HG02623 (cell line): ENCODE measurements around the gene SHC3.

Experiments used
- ATAC-seq: cut with Tn5 transposase; IDR thresholded peaks from one replicate; pipeline ENCODE4 v1.9.1; 2021; ENCODE audit warnings: moderate library complexity; ENCODE audit not compliant: unreplicated experiment

The SHC3 gene

DNA sequence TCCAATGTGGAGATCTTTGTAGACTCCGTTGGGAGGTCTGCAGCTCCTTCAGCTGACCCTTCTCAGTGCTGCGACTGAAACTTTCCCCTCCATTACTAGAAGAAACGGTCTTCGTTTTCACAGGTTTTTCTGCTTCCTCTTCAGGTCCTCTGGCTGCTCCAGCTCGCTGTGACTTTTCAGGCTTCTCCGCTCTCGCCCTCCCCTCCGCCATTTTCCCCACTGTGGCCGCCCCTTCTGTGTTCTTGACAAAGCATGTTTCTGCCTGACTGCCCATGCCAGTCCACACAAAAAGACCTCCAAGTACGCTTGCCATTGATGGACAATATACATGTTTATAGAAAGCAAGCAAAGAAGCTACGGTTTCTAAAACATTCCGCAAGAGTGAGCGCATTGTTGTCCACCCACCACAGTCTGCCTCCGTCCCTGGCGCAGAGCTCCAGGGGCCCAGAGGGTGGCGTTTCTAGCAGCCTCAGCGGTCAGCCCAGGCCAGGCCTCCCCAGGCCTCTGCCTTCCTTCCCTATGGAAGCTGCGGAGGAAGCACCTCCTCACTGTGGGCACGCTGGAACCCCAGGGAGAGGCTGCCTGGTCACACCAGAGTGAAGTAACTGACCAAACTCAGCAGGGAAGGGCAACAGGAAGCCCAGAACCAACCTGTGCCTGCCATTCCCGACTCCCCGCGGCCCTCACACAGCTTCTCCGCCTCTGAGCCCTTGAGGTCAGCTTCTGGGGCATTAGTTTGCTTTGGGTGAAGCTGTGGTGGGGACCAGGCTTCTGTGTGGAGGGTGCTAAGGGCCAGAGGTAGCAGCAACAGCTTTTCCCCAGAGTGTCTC, 207.3 kb downstream of the SHC3 start:
- ATAC-seq, result no peak

DNA sequence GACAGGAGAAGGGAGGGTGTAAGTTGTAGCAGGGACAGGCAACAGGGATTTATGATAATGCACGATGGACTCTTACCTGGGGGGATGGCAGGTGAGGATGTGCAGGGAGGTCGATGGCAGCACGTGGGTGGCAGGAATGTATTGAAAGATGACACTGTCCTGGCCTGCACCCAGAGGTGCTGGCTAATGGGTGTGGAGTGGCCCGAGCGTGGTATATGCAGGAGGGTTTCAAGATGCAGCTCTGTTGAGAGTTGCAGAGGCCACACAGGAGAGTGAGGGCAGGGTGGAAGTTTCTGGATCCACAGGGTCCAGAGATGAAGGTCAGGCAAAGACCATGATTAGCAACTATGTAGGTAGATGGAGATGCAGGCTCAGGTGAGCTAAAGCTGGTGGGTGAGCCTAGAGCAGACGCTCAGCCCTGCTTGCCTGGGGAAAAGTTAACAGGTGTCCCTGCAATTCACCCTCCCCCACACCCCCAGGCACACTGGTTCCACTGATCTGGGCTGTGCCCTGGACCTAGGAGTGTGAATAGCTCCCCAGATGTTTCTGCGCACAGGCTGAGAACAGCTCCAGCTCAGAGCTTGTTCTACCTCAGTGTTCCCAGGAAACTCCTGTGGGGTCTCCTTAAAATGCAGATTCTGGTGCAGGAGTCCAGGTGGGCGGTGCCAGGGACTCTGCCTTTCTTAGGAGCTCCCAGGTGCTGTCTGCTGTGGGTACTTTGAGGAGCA, 208.8 kb downstream of the SHC3 start:
- no peak for ATAC-seq

GRCh38 chr9:88968799-88969198, 209.8 kb downstream of the SHC3 start:
- no peak for ATAC-seq

GRCh38 chr9:88966894-88967676, 211.5 kb downstream of the SHC3 start:
- no peak for ATAC-seq

DNA sequence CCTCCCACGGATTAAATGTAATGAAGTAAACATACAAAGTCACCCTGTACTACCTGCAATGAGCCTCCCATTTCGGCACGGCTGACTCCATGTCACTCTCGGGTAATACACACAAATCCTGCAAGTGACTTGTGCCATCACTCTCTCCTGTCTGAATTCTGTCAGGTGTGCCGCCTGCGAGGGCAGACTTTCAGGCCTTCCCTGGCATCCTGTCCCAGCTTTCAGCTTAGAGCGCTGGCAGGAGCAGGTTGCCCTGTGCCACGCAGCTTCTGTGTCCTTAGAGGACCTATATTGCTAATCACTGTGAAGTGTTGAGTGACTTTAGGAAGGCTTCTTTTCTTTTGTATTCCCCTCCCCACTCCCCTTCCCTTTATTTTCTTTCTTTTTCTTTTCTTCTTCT, 213.1 kb downstream of the SHC3 start:
- ATAC-seq, result no peak

DNA sequence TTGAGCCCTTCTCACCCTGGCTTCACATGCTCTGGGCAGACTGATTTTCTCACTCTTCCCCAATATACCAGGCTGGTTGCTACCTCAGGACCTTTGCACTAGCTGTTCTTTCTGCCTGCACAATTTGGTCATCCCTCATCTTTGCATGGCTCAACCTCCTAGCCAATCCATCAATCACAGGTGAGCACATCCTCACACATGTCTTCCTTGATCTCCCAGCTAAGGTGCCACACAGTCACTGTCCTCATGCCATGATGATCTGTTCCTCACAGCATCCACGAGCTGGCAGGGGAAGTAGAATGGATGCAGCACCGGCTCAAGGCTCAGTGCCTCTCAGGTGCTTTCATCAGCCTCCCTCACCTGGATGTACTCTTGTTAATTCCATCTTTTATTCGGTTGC, 218.0 kb downstream of the SHC3 start:
- no peak for ATAC-seq

GRCh38 chr9:88959727-88960469, 218.7 kb downstream of the SHC3 start:
- ATAC-seq, result no peak

DNA sequence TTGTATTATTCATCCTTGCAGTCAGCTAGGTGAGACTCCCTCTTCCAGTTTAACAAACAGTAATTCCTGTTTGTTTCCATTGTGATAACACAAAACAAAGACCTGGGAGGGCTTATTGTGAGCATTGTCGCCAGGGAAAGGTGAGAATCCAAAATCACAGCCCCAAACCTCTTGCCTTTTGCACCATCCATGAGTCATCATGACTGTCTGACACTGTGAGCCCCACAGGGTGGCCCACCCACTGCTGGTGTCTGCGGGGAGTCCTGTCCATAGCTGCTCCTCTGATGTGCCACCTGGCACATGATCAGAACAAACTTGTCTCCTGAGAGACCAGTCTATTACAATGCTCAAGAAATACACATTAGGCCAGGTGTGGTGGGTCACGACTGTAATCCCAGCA, 221.1 kb downstream of the SHC3 start:
- ATAC-seq, result no peak
